ENCODE data around the gene PLXNB2.

DNA sequence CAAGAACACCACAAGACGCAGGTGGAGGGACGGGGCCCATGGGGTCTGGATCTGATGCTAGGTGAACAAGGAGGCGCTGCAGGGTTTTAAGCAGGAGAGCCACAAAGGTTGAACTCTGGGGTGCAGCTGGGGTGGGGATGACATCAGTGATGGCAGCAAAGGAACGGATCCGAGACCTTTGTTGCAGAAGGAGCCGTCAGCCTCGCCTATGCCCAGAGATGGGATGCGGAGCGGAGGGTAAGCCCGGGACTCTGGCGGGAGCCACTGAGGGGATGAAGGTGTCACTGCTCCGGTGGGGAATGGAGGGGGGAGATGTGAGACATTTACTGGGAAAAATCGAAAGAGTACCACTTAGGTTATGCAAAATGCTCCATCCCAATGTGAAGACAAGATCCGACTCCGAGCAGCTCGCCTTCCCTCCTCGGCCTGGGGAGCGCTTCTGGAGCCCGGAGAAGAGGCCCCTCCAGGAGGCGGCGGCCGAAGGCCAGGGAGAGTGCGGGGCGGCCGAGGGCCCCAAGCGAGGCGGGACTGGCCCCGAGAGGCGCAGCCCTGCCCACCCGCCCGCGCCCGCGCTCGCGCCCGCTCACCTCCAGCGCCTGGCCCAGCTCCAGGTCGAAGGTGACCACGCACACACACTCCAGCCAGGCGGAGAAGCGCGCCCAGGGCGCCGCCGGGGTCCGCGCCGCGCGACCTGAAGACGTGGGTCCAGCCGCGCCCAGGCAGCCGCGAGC, 18.9 kb upstream of the PLXNB2 start:
- TF ChIP-seq, protein P1, sequence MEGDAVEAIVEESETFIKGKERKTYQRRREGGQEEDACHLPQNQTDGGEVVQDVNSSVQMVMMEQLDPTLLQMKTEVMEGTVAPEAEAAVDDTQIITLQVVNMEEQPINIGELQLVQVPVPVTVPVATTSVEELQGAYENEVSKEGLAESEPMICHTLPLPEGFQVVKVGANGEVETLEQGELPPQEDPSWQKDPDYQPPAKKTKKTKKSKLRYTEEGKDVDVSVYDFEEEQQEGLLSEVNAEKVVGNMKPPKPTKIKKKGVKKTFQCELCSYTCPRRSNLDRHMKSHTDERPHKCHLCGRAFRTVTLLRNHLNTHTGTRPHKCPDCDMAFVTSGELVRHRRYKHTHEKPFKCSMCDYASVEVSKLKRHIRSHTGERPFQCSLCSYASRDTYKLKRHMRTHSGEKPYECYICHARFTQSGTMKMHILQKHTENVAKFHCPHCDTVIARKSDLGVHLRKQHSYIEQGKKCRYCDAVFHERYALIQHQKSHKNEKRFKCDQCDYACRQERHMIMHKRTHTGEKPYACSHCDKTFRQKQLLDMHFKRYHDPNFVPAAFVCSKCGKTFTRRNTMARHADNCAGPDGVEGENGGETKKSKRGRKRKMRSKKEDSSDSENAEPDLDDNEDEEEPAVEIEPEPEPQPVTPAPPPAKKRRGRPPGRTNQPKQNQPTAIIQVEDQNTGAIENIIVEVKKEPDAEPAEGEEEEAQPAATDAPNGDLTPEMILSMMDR (IDR thresholded peaks at IDR 0.05; ENCODE audit: borderline replicate concordance, extremely low read depth, low read length, poor library complexity, severe bottlenecking) = no peak
- TF ChIP-seq EZH2 (IDR thresholded peaks at IDR 0.05; ENCODE audit: borderline replicate concordance, low read depth, low read length, severe bottlenecking) = no peak

All from DND-41 (cell line).